ENCODE results near the gene TBX6.
"Not testable (repeated sequence)": the region's sequence is repeated elsewhere in the genome, so short reads cannot be mapped to it uniquely, and the experiment has no call there.

TBX6 gene

DNA sequence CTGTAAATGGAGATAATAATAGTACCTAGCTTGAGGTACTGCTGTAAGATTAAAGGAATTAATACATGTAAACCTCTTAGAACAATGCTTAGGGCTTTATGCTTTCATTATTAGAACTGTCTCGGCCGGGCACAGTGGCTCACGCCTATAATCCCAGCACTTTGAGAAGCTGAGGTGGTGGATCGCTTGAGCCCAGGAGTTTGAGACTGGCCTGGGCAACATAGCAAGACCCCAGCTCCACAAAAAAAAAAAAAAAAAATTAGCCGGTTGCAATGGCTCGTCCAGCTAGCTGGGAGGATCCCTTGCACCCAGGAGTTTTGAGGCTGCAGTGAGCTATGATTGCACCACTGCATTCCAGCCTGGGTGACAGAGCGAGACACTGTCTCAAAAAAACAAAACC is 23.1 kb upstream of the TBX6 start:
- in situ Hi-C loops (cut with HindIII; ENCODE audit: low pct_ligation_motif_present, low pct_unique_long_range_greater_than_20kb, low sequenced_read_pairs); DNase-seq: not testable (repeated sequence)

DNA sequence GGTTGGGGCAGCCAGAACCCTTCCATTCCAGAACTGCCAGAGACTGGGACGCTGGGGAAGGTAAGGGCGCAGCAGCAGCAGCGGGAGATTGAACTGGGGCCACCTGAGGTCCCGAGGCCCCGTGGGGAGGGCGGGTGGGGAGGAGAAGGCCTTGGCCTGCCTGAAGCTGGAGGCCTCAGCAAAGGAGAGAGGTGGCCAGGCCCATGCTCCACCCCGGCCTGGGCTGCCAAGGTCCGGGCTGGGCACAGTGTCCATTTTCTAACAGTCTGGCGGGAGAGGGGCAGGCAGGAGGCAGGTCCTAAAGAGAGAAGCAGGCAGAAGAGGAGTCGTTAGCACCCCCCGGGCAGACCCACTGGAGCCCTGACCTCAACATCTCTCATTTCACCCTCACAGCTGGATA is 22.7 kb upstream of the TBX6 start:
- DNase-seq, result no peak
- in situ Hi-C loops (cut with HindIII; ENCODE audit: low pct_ligation_motif_present, low pct_unique_long_range_greater_than_20kb, low sequenced_read_pairs), result no loop called here

DNA sequence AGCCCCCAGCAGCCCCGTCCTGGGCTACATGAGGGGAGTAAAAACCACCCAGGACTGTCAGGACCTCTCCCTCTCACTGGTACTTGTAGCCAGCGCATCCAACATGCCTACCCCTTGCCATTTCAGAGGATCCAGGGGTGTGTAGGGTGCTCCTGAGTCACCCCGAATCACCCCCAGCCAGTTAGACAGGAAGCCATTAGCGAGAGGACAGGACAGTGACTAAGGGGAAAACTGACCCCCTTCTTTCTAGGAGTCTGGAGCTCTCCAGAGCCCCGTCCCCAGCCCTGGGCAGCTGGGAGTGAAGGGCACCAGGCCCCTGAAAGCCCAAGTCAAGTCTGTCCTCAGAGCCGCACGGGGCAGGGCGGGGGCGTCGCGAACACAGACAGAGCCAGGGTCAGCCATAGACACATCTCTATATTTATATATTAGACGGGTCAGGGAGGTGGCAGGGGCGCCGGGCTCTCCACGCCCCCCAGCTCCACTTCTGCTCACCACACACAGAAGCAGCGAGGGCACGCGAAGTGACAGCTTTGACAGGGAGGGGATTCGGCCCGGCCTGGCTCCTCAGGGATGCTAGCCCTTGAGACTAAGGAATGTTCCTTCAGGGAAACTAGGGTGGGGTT is 22.1 kb upstream of the TBX6 start:
- in situ Hi-C loops (cut with HindIII; ENCODE audit: low pct_ligation_motif_present, low pct_unique_long_range_greater_than_20kb, low sequenced_read_pairs), result no loop called here
- no peak for DNase-seq

DNA sequence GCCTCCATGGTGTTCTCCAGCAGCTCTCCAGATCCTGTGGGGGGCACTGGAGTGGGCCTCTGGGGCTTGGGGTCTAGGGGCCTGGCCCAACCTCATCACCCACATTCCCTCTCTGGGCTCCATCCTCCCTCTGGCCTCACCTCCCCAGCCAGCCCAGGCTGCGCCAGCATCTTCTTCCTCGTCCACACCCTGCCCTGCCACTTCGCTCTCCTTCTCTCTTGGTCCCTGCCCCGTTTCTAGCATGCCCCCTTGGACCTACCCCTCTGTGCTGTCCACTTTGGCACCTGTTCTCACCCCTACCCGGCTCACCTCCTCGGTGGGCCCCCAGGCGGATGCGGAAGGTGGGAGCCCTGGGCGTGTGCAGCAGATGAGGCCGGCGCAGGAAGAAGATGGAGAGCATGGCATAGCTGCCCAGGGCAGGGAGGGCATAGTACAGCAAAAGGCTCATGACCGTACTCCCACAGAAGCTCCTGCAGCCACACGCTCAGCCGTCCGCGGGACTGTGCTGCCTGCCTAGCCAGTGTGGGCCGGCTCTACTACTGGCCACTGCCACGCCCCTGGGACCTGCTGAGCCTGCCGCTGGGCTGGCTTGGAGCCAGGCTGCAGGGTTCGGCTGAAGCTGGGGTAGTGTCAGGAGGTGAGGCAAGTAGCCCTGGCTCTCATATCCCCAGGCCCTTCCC is 21.4 kb upstream of the TBX6 start, which contains the start of gene GDPD3:
TSS of gene GDPD3 (minus strand) at position 507 of the 680 bp plus-strand sequence. CDS start at position 448, 59 bp downstream.
- in situ Hi-C loops (cut with HindIII; ENCODE audit: low pct_ligation_motif_present, low pct_unique_long_range_greater_than_20kb, low sequenced_read_pairs), result no loop called here
- DNase-seq, result peak; percentile 47

DNA sequence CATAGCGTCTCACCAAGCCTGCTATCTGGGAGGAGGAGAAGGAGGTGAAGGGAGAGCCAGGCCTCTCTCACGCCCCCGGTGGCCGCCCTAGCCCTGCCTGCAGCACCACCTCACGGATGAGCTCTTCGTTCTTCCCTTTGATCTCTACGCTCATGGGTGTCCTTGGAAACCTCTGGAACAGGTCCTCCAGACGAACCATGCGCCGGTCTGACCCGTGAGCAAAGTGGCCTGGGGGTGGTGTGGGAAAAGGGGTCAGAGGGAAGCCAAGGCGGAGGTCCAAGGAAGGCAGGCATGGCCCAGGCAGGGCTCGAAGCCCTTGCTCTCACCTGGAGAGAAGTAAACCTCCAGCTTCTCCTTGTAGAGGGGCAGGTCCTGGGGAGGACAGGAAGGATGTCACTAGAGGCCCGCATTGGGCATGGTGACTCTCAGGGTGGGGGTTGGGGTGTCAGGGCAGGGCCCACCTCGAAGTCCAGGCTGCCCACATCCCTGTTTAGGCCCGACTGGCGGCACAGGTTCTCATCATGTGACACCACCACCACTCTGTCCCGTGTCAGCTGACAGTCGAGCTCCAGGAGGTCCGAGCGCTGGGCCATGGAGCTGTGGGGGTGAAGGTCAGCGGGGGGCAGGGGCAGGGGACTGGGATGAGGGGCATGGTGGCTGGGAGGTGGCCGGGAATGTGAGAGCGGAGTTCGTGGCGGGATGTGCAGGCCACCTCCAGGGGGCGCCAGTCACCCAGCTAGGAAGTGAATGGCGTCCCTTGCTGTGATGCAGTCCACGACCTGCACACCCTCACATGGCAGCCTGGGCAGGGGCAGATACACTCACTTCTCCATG is 20.7 kb upstream of the TBX6 start:
- in situ Hi-C loops (cut with HindIII; ENCODE audit: low pct_ligation_motif_present, low pct_unique_long_range_greater_than_20kb, low sequenced_read_pairs), result no loop called here
- DNase-seq, result peak; percentile 60

DNA sequence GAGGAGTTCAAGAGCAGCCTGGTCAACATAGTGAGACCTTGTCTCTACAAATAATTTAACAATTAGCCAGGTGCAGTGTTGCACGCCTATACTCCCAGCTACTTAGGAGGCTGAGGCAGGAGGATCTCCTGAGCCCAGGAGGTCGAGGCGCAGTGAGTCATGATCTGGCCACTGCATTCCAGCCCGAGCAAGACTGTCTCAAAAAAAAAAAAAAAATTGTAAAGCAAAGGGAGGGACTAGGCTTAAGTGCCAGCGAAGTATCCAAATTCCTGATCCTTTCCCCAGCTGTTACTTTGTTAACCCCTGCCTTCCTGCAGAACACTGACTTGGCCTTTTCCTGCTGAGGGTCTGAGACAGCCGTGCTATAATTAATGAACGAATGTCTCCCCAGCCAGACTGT is 18.9 kb upstream of the TBX6 start:
- peak; percentile 35 for DNase-seq
- in situ Hi-C loops (cut with HindIII; ENCODE audit: low pct_ligation_motif_present, low pct_unique_long_range_greater_than_20kb, low sequenced_read_pairs), result no loop called here

DNA sequence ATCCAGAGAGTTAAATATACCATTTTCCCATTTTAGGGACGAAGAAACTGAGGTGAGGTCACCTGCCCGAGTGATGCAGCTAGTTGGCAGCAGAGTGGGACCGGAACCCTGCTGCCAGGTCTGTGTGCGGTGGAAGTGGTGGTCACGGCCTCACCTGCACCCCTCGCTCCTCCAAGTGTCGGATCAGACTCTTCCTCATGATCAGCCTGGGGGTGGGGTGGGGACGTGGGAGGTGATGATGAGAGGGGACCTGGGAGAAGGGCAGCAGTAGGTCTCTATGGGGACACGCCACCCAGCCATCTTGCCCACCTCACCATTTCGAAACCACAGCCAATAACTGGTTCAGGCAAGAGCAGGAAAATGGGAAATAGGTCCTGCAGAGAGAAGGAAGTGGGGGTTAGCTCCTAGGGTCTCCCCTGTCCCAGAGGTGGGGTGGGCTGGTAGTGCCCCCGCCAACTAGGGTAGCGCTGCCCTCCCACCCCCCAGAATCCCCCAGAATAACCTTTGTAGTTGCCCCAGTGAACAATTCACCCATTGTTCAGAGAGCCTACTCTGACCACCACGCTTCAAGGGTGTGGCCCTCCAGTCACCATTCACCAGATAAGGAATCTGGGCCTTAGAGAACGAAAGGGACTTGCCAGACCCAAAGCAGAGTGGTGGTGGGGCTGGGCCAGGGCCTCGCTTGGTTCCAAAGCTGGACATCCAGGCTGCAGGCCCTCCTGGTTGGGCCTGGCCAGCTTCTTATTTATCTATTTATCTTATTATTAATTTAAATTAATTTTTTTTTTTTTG is 16.5 kb upstream of the TBX6 start:
- no peak for DNase-seq
- in situ Hi-C loops (cut with HindIII; ENCODE audit: low pct_ligation_motif_present, low pct_unique_long_range_greater_than_20kb, low sequenced_read_pairs), result no loop called here

DNA sequence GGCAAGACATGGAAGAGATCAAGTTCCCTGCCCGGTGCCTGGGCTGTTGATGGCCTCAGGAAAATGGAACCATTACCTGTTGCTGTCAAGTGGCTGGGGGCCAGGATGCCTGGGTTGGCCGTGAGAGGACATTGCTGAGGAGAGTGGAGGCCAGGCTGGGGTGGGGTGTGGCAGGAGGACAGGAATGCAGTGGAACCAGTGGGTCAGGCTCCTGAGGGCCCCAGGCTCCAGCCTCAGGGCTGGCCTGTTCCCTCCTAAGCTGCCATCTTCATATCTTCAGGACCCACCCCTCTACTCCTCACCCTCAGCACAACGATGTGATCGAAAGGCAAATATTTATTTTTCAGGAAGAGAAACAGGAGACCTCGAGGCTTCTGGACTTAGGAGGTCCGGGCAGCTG is 12.8 kb upstream of the TBX6 start:
- in situ Hi-C loops (cut with HindIII; ENCODE audit: low pct_ligation_motif_present, low pct_unique_long_range_greater_than_20kb, low sequenced_read_pairs), result no loop called here
- DNase-seq, result no peak

DNA sequence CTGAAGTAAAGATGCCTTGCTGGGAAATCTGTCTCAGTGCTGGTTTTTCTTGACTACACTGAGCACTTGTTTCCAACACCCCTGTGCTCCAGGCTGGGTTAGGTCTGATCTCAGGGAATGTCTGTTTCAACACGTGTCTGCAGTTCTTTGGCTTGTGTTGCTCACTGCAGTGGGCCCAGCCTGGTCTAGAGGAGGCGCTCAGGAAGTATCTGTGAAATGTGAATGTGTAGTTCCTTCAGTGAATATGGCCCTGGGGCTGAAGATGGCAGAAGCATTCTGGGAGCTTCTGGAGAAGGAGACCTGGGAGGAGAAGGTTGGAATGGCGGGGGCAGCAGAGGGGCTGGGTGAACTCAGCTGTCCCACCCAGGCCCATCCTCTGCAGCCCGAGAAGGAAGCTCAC is 12.4 kb upstream of the TBX6 start:
- in situ Hi-C loops (cut with HindIII; ENCODE audit: low pct_ligation_motif_present, low pct_unique_long_range_greater_than_20kb, low sequenced_read_pairs), result no loop called here

DNA sequence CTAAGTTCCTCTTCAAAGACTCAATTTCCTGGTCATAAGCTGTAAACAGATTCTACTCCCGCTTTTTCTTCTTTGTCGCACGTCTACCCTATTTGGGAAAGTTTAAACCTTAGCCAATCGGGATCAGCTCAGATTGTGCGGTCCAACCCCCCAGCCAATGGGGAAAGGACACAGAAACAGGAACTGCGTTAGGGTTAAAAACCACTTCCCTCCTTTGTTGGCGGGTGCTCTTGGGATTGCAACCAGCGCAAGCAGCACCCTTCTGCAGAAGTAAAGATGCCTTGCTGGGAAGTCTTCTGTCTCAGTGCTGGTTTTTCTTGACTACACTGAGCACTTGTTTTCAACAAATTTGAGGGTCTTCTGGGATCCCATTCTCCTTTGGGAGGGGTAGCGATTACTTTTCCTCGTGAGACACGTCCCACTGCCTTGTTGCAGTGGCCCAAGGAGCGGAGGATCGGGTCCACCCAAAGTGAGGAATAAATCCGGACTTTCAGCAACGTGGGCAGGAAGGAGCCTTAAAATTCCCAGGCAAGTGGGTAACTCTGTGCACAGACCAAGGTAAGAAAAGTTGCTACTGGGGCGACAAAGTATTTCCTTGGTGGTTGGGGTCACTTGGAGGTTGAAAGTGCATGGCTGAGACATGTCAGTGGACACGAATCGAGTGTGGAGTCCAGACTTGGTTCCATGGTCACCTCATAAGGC is 5.3 kb upstream of the TBX6 start:
- in situ Hi-C loops (cut with HindIII; ENCODE audit: low pct_ligation_motif_present, low pct_unique_long_range_greater_than_20kb, low sequenced_read_pairs), result no loop called here
- no peak for DNase-seq

More for the DNA sequence above, 12.4 kb upstream of the TBX6 start:
- no peak for DNase-seq

DNA sequence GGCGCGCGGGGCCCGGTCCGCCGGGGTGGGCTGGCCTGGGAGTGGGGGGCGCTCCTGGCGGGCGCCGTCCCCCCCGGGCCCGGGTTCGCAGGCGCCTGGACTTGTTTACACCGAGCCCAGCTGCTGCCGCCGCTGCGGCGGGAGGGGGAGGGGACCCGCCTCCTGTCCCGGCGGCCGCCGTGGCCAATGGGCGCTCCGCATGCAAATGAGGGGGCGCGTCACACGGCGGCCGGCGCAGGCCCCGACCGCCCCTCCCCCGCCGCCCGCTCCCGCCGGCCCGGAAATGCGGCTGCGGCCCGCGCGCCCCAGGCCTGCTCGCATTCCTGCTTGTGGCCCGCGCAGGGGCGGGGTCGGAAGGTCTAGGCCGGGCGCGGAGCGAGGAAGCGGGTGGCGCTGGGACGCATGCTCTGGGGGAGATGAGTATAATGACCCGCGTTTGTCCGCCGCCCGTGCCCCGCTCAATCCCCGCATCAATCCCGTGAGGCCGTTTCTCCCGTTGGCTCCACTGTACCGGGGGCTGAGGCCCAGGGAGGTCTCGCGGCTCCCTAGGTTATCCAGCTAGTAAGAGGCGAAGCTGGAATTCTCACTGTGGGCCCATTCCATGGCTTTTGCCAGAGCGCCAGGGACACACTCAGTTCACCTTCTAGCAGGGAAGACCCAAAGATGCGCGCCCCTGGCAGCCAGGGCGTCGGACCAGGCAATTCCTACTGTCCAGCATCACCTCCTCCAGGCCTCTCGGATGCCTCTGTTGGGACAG is 4.6 kb upstream of the TBX6 start, which contains the start of gene YPEL3:
TSS of gene YPEL3 (minus strand) at position 109 of the 757 bp plus-strand sequence. CDS start 731 bp downstream, outside the sequence.
- in situ Hi-C loops (cut with HindIII; ENCODE audit: low pct_ligation_motif_present, low pct_unique_long_range_greater_than_20kb, low sequenced_read_pairs), result no loop called here
- peak; percentile 92 for DNase-seq

DNA sequence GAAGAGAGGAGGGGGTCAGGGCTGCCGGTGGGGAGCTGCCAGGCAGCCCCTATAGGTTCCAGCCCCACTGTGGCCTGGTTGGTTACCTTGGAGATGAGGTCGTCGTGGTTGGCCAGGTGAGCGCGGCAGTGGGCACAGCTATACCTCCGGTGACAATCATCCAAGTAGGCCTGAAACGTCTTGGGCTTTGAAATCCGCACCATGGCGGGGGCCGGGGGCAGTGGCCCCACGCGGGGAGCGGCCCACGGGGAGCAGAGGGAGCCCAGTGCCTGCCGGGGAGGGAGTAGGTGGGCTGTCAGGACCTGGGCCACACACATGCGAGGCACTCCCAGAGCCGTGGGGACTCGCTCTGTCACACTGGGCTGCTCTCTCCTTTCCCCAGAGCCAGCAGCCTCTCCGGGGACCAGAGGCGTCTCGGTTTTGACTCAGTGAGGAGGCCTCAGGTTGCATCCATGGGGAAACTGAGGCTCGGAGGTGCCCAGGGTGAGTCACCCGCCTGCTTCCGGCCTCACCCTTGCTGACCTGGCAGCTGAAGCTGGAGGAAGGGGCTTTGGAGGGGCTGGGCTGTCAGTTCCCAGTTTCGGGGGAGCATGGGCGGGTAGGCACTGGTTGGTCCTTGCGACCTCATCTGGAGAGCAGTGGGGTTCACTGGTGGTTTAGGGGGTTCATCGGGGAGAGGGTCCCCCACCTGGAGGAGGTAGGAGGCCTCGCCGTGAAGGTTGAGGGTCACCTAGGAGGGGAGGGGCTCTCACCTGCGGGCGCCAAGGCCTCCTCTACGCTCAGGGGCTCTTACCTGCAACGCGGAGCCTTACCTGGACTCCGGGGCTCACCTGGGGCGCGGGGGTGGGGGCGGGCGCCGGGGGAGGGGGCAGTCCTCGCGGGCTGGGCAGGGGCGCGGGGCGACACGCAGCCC is 3.7 kb upstream of the TBX6 start:
- in situ Hi-C loops (cut with HindIII; ENCODE audit: low pct_ligation_motif_present, low pct_unique_long_range_greater_than_20kb, low sequenced_read_pairs), result no loop called here
- no peak for DNase-seq

DNA sequence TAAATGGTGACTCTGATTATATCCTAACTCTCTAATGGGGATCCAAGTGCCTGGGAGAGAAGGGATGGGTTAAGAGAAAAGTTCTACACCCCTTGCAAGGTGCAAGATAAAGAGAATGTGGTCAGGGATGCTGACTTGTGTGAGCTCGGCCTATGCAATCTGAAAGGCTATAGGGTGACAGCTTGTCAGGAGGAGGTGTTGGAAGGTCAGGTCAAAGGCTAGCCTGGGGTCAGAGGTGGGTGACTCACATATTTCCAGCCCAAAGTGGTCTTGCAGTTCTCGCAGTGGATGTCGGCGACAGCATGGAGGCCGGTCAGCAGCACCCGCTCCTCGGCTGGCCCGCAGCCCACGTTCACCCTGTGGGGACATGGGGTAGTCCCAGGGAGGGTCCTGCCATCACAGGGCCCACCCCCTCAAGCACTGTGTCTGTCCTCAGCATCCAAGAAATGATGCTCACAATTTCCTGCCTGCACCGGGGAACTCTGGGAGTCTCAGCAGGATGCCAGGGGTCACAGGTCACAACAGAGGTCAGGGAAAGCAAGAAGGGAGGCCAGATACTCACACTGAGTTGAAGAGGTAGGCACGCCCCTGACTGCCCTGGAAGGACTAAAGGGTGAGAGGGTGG is 2.9 kb upstream of the TBX6 start:
- in situ Hi-C loops (cut with HindIII; ENCODE audit: low pct_ligation_motif_present, low pct_unique_long_range_greater_than_20kb, low sequenced_read_pairs), result no loop called here

DNA sequence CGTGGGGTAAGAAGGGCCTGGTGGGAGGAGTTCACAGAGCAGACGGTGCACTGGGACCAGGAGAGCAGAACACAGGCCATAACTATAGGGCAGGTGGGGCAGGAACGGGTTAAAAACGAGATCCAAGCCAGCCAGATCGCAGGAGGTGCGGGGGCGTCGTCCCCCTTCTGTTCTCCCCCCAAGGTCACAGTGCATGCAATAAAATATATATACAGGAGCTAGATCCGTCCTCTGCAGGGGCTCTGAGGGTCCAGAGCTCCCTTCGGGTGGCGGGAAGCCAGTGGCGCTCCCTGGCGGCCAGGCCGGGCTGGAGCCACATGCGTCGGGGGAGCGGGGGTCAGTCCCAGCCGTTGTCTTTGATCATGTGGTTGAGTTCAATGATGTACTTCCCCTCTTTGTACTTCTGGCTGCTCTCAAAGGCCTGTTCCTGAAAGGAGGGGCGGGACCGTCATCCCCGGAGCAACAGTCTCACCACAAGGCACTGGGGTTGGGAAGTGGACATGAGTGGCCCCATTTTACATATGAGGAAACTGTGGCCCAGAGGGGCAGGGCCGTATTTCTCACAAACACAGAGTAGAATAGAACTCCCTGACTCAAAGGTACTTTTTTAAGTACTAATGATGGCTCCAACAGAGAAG is 768 bp upstream of the TBX6 start:
- in situ Hi-C loops (cut with HindIII; ENCODE audit: low pct_ligation_motif_present, low pct_unique_long_range_greater_than_20kb, low sequenced_read_pairs), result no loop called here
- peak; percentile 82 for DNase-seq

More for the DNA sequence above, 2.9 kb upstream of the TBX6 start:
- DNase-seq, result no peak

DNA sequence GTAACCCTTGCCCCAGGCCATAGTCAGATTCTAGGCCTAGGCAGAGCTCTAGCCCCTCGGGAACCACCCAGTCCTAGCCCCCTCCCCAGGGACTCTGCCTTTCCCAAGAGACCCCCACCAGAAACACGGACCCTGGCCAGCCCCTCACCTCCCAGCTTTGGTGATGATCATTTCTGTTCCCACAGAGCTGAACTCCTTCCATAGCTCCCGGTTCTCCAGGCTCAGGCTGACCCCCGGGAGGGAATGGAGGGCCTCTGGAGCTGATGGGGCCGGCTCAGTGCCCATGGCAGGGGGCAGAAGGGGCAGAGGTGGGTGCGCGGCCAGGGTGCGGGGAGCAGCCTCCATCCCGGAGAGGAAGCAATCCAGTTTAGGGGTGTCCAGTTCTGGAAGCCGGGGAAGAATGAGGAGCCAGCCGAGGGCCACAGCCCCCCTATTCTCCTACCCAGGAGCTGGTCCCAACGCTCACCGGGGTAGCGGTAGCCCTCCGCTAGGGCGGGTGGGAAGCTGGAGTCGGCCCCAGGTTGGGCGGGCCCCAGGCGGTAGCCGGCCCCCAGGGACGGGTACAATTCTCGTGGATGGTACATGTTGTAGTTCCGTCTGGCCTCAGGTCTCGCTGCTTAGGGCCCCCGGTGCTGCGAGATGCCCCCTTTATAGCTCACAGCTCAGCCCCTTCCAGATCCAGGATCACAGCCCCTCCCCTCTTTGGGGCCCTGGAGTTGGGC is 953 bp downstream of the TBX6 start:
- in situ Hi-C loops (cut with HindIII; ENCODE audit: low pct_ligation_motif_present, low pct_unique_long_range_greater_than_20kb, low sequenced_read_pairs), result no loop called here
- DNase-seq, result no peak
